ENCODE data around the gene PRAC1. TPM values are rescaled to one million over a fixed set of nuclear protein-coding genes. Genes with fewer than 3 reads are reported as not detected.
A peak's percentile ranks its signal among the peaks of the same experiment; 100 is the strongest.

PRAC1 gene
- total RNA-seq, 1 experiment from 2014 or later: not detected

DNA sequence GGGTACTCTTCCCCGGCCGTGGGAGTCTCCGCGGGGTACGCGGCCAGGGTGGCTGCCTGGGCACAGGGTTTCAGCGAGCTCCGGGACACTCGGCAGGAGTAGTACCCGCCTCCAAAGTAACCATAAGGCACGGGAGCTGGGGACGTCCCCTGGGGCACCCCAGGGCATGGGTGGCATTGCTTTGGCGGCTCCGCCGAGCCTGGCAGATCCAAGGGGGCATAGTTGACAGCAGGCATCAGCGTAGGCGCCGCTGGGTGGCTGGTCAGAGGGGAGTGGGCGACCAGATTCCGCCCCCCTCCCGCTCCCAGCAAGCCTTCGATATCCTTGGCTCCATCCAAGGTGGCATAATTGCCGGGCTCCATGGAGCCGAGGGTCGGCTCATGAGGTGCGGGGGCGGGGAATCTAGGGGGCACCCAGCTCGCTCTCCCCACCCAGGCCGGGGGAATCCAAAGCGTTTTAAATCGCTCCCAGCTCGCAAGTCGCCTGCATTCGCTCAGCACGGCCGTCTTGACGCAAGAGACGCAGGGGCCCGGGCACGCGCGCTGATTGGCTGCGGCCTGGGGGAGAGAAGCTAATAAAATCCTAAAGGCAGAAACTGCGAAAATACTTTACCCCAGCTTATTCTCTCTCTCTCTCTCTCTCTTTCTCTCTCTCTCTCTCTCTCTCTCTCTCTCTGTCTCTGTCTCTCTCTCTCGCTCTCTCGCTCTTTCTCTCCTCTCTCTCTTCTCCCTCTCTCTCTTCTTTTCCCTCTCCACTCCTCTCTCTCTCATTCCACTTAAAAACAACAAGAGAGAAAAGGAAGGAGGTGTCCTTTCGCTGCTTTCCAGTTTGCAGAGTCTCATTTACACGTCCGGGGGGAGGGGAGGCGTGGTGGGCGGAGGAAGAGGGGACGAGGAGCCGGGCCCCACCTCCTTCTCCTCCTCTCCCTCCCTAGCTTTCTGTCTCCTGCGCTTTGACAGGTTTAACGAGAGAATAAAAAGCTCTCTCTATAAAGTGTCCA is 6.2 kb upstream of the PRAC1 start, which contains the start of gene HOXB13:
Gene HOXB13 (minus strand): TSS at position 519 of the 1,000 bp plus-strand sequence. CDS start 157 bp downstream, at position 362.
- peaks cover 6% of the 10 kb centered on the region for H3K4me1 Mint-ChIP-seq (ENCODE audit: low read depth, unreplicated experiment)
- Histone ChIP-seq H3K36me3 (ENCODE audit: control insufficient read depth, insufficient read depth, low read length) (no peaks in the 10 kb centered on the region), H3K4me1 (peaks cover 27% of the 10 kb centered on the region), H3K9me3 (no peaks in the 10 kb centered on the region), H3K4me3 (ENCODE audit: low read depth, low read length) (peak within 1 kb of the TSS; percentile 44), H3K27me3 (replicated peaks; ENCODE audit: control insufficient read depth, insufficient read depth, low read length) (no peaks in the 10 kb centered on the region)
- H3K4me3 Mint-ChIP-seq (ENCODE audit: unreplicated experiment): peak within 1 kb of the TSS; percentile 83
- ChIA-PET CTCF (interaction anchor here (0.5 to 7.4 kb wide), 23 partner anchors 9 to 407 kb away, joined by 3 to 163 read pairs (median 4); partner anchors contain the start of genes ATP5MC1 and TTLL6), POLR2A (interaction anchor here (0.6 to 2.2 kb wide), 10 partner anchors 11 to 1078 kb away, joined by 3 to 11 read pairs (median 4); partner anchors contain the start of genes ATP5MC1, PNPO and ZNF652)
- BruUV-seq (replicated peaks): TSS peak; percentile 54
- peaks cover 4% of the 10 kb centered on the region for H3K36me3 Mint-ChIP-seq (ENCODE audit: insufficient read depth, unreplicated experiment)
- TF ChIP-seq, protein P1, sequence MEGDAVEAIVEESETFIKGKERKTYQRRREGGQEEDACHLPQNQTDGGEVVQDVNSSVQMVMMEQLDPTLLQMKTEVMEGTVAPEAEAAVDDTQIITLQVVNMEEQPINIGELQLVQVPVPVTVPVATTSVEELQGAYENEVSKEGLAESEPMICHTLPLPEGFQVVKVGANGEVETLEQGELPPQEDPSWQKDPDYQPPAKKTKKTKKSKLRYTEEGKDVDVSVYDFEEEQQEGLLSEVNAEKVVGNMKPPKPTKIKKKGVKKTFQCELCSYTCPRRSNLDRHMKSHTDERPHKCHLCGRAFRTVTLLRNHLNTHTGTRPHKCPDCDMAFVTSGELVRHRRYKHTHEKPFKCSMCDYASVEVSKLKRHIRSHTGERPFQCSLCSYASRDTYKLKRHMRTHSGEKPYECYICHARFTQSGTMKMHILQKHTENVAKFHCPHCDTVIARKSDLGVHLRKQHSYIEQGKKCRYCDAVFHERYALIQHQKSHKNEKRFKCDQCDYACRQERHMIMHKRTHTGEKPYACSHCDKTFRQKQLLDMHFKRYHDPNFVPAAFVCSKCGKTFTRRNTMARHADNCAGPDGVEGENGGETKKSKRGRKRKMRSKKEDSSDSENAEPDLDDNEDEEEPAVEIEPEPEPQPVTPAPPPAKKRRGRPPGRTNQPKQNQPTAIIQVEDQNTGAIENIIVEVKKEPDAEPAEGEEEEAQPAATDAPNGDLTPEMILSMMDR (IDR thresholded peaks at IDR 0.05; ENCODE audit: insufficient read depth in 1 of 2, low read depth in 1 of 2, low read length in 1 of 2, severe bottlenecking in 1 of 2, unreplicated experiment in 1 of 2): no peak
- intact Hi-C loops (cut with micrococcal nuclease; ENCODE audit: unreplicated experiment): loop anchor here (1.0 kb wide), 1 partner anchor 63 kb away; no protein-coding TSS in a partner anchor
- peak within 1 kb of the TSS; percentile 58 for H3K27ac Mint-ChIP-seq (ENCODE audit: unreplicated experiment)
- no peaks in the 10 kb centered on the region for H3K9me3 Mint-ChIP-seq (ENCODE audit: unreplicated experiment)
- H3K27me3 Mint-ChIP-seq (ENCODE audit: insufficient read depth, unreplicated experiment): peaks cover 2% of the 10 kb centered on the region
- DNase-seq: peak; percentile 89 to 93

DNA sequence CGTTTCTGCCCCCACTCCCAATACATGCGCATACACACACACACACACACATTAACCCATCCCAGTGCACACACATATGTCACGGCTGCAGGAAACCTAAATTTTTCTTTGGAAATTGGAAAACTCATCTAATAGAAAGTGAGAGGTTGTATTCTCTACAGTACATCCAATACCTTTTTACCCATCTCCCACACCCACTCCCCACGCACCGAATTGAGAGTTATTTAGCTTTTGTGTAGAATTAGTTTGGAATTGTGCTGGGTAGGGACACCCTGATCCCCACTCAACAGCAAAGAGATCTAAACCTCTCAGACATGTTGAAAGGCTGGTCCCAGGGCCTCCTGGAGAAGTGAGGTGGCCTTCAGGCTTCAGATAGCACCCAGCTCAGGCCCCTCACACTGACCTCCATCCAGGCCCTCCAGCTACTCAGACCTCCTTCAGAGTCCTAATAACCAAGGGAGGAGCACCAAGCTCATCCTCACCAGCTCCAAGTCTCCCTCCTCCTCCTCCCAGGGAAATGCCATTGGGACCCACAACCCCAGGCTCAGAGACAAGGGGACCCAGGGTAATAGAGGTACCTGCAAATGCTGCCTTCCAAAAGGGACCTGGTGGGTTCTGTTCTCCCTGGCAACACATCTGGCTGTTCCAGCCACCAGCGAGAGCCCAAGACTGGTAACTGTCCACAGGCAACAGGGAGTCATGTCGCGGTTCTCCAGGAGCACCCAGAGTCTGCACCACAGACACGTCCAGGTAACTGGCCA is 5.3 kb upstream of the PRAC1 start:
- POLR2A ChIA-PET: interaction anchor here (2.2 kb wide), 1 partner anchor 63 kb away, joined by 8 read pairs; no protein-coding TSS in a partner anchor
- no peaks in the 10 kb centered on the region for H3K9me3 Mint-ChIP-seq (ENCODE audit: unreplicated experiment)

More for the DNA sequence above, 5.3 kb upstream of the PRAC1 start:
- H3K9me3 ChIP-seq: no peaks in the 10 kb centered on the region
- intact Hi-C loops (cut with micrococcal nuclease; ENCODE audit: unreplicated experiment): loop anchor here (1.0 kb wide), 1 partner anchor 64 kb away; no protein-coding TSS in a partner anchor
- TF ChIP-seq, protein P1 (IDR thresholded peaks at IDR 0.05; ENCODE audit: insufficient read depth in 1 of 2, low read depth in 1 of 2, low read length in 1 of 2, severe bottlenecking in 1 of 2, unreplicated experiment in 1 of 2): no peak
- Mint-ChIP-seq H3K4me3 (ENCODE audit: unreplicated experiment) (peak overlapping the region; percentile 83), H3K27ac (ENCODE audit: unreplicated experiment) (peak overlapping the region; percentile 58), H3K4me1 (ENCODE audit: low read depth, unreplicated experiment) (peaks cover 6% of the 10 kb centered on the region), H3K36me3 (ENCODE audit: insufficient read depth, unreplicated experiment) (peaks cover 4% of the 10 kb centered on the region), H3K27me3 (ENCODE audit: insufficient read depth, unreplicated experiment) (no peaks in the 10 kb centered on the region)
- peaks cover 27% of the 10 kb centered on the region for H3K4me1 ChIP-seq
- CTCF ChIA-PET: interaction anchor here (0.5 to 7.4 kb wide), 8 partner anchors 10 to 271 kb away, joined by 3 to 163 read pairs (median 11); partner anchors contain the start of gene TTLL6
- no peaks in the 10 kb centered on the region for H3K27me3 ChIP-seq (replicated peaks; ENCODE audit: control insufficient read depth, insufficient read depth, low read length)
- DNase-seq: no peak
- no peaks in the 10 kb centered on the region for H3K36me3 ChIP-seq (ENCODE audit: control insufficient read depth, insufficient read depth, low read length)
- no TSS peak for BruUV-seq (replicated peaks)
- H3K4me3 ChIP-seq (ENCODE audit: low read depth, low read length): no peak overlapping the region; the same call in 1 of the 2 replicates

All from Caco-2 (cell line).